ENCODE data around the gene C3orf62.
A peak's percentile ranks its signal among the peaks of the same experiment; 100 is the strongest.
"Not testable (repeated sequence)": the region's sequence is repeated elsewhere in the genome, so short reads cannot be mapped to it uniquely, and the experiment has no call there.

The C3orf62 gene

GRCh38 chr3:49255718-49256511, 21.1 kb downstream of the C3orf62 start:
- no peak for DNase-seq (ENCODE audit: low spot score)
- no peak for TF ChIP-seq CTCF (IDR thresholded peaks at IDR 0.05; ENCODE audit: extremely low read depth, missing control alignments)

GRCh38 chr3:49255112-49255511, 21.9 kb downstream of the C3orf62 start:
- no peak for TF ChIP-seq CTCF (IDR thresholded peaks at IDR 0.05; ENCODE audit: extremely low read depth, missing control alignments)
- no peak for DNase-seq (ENCODE audit: low spot score)

GRCh38 chr3:49253512-49253911, 23.5 kb downstream of the C3orf62 start:
- no peak for DNase-seq (ENCODE audit: low spot score)
- no peak for TF ChIP-seq CTCF (IDR thresholded peaks at IDR 0.05; ENCODE audit: extremely low read depth, missing control alignments)

- peak; percentile 39 for DNase-seq (ENCODE audit: low spot score)
- no peak for TF ChIP-seq CTCF (IDR thresholded peaks at IDR 0.05; ENCODE audit: extremely low read depth, missing control alignments)
Measured at GRCh38 chr3:49248840-49249227, 28.2 kb downstream of the C3orf62 start.

- no peak for TF ChIP-seq CTCF (IDR thresholded peaks at IDR 0.05; ENCODE audit: extremely low read depth, missing control alignments)
- no peak for DNase-seq (ENCODE audit: low spot score)
Measured at GRCh38 chr3:49244581-49245205, 32.3 kb downstream of the C3orf62 start.

GRCh38 chr3:49240091-49240490, 36.9 kb downstream of the C3orf62 start:
- not testable (repeated sequence) for DNase-seq (ENCODE audit: low spot score)

- no peak for DNase-seq (ENCODE audit: low spot score)
- no peak for TF ChIP-seq CTCF (IDR thresholded peaks at IDR 0.05; ENCODE audit: extremely low read depth, missing control alignments)
Measured at GRCh38 chr3:49238274-49239127, 38.5 kb downstream of the C3orf62 start.

All from GM20000 (cell line).